BE2C (cell line): Measurements from ENCODE around the gene TICAM2.

Experiments used
- DNase-seq: peaks from one replicate; pipeline ENCODE4 v3.0.0-alpha.2; 2020
- H3K27me3 ChIP-seq: fragments of 250-450 bp; sonication (Bioruptor Pico); 2 replicates; pipeline ENCODE4 v1.5.1; 2020; ENCODE audit warnings: mild to moderate bottlenecking
- H3K36me3 ChIP-seq: fragments of 250-450 bp; sonication (Bioruptor Pico); 2 replicates; pipeline ENCODE4 v1.5.1; 2020; ENCODE audit warnings: mild to moderate bottlenecking
- H3K4me1 ChIP-seq: fragments of 250-450 bp; sonication (Bioruptor Pico); 2 replicates; pipeline ENCODE4 v1.5.1; 2020
- H3K4me3 ChIP-seq: 2 replicates; pipeline ENCODE4 v1.5.1; 2011; ENCODE audit warnings: low read depth, low read length
- H3K9me3 ChIP-seq: fragments of 250-450 bp; sonication (Bioruptor Pico); 2 replicates; pipeline ENCODE4 v1.5.1; 2020
- TF ChIP-seq, protein P1 (sequence below): IDR thresholded peaks from 2 replicates; pipeline ENCODE4 v1.5.1; 2012; ENCODE audit warnings: mild to moderate bottlenecking, low read depth, low read length

The TICAM2 gene

DNA sequence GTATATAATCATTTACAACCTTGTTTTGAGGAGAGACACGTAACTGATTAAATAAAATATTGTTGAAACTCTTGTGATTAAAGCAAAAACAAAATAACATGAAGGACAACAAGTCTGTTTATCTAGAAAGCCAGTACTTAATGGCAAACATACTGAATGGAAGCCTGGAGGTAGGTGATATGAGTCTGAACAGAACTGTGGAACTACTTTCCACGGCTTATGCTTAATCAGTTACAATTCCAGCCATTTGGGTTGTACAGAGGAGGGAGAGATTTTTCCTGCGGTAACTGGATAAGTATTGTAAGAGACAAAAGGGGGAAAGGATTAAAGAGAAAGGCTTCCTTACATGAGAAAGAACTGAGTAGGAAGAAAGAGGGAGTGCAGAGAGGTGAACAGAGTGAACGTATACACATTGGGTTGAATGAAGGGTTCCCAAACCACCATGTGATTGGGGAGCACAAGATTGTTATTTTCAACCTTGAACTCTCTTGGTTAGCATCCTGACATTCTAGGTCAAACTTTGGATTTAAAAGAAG lies 19.2 kb upstream of the TICAM2 start:
- no peak overlapping the region for H3K4me3 ChIP-seq
- H3K9me3 ChIP-seq = no peaks in the 10 kb centered on the region
- TF ChIP-seq, protein P1, sequence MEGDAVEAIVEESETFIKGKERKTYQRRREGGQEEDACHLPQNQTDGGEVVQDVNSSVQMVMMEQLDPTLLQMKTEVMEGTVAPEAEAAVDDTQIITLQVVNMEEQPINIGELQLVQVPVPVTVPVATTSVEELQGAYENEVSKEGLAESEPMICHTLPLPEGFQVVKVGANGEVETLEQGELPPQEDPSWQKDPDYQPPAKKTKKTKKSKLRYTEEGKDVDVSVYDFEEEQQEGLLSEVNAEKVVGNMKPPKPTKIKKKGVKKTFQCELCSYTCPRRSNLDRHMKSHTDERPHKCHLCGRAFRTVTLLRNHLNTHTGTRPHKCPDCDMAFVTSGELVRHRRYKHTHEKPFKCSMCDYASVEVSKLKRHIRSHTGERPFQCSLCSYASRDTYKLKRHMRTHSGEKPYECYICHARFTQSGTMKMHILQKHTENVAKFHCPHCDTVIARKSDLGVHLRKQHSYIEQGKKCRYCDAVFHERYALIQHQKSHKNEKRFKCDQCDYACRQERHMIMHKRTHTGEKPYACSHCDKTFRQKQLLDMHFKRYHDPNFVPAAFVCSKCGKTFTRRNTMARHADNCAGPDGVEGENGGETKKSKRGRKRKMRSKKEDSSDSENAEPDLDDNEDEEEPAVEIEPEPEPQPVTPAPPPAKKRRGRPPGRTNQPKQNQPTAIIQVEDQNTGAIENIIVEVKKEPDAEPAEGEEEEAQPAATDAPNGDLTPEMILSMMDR = no peak
- H3K36me3 ChIP-seq = peaks cover 40% of the 10 kb centered on the region
- no peaks in the 10 kb centered on the region for H3K4me1 ChIP-seq
- no peak for DNase-seq
- H3K27me3 ChIP-seq = no peaks in the 10 kb centered on the region

DNA sequence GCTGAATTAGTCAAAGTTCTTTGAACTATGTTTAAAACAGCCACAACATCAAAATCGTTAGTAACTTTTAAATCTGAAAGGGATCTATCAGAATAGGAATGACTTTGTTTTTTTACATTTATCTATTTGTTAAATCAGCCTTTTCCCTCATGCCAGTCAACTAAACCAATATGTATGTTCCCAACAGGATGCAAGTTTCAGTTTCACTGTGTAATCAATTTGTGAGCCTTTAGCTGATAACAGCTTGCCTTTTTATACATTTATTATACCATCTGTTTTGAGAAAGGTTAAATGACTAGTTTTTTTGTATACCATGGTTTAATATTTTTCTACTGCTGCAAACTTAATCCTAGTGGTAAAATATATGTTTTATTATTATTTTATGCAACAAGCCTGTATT lies 14.6 kb upstream of the TICAM2 start:
- Histone ChIP-seq H3K9me3 (no peaks in the 10 kb centered on the region), H3K36me3 (peaks cover 54% of the 10 kb centered on the region), H3K4me3 (no peak overlapping the region), H3K27me3 (no peaks in the 10 kb centered on the region), H3K4me1 (no peaks in the 10 kb centered on the region)
- no peak for DNase-seq
- TF ChIP-seq, protein P1 = no peak

DNA sequence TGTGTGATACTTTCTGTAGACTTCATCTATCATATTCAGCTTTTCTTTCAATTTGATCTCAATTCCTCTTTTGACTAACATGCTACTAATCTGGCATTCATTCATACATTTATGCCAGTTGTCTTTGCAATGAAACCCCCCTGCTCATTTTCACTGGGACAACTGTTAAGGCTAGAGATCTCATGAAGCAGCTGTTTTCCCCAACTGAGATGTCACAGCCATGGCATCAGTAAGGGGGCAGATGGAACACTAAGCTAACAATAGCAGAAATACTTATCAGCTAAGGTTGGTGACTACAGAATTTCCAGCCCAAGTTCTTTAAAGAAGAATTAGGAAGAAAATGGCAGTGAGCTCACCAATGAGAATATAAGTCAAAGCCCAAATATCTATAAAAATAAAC lies 14.2 kb upstream of the TICAM2 start:
- H3K4me1 ChIP-seq = no peaks in the 10 kb centered on the region
- no peak for DNase-seq
- H3K27me3 ChIP-seq = no peaks in the 10 kb centered on the region
- TF ChIP-seq, protein P1 = no peak
- peaks cover 54% of the 10 kb centered on the region for H3K36me3 ChIP-seq
- H3K9me3 ChIP-seq = no peaks in the 10 kb centered on the region
- no peak overlapping the region for H3K4me3 ChIP-seq

DNA sequence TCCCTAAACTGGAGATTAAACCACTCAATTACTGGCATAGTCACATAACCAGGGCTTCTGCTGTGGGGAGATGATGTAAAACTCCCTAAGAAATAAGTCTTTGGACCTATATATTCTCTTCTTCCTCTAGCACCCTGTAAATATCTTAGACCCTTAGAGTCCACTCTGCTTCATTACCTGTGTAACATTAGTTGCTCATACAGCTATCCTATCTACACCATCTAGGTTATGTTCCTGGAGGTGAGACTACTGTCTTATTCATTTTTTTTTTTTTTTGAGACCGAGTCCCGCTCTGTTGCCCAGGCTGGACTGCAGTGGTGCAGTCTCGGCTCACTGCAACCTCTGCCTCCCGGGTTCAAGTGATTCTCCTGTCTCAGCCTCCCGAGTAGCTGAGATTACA lies 9.6 kb upstream of the TICAM2 start:
- Histone ChIP-seq H3K36me3 (peaks cover 18% of the 10 kb centered on the region), H3K9me3 (no peaks in the 10 kb centered on the region), H3K4me1 (no peaks in the 10 kb centered on the region), H3K4me3 (no peak overlapping the region), H3K27me3 (no peaks in the 10 kb centered on the region)
- DNase-seq = no peak
- TF ChIP-seq, protein P1 = no peak

DNA sequence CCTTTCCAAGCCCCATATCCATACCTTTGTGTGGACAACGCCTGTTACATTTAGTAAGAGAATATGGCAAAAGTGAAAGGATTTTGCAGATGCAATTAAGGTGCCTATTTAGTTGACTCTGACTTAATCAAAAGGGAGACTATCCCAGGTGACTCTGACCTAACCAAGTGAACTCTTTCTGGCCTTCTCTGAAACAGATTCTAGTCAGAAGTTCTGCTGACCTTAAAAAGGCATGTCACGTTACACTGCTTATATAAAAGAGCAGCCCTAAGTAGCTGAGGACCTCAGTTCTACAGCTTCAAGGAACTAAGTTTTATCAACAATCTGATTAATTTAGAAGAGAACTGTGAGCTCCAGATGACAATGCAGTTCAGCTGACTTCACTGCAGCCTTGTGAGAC lies 5.7 kb upstream of the TICAM2 start:
- H3K36me3 ChIP-seq = peaks cover 3% of the 10 kb centered on the region

DNA sequence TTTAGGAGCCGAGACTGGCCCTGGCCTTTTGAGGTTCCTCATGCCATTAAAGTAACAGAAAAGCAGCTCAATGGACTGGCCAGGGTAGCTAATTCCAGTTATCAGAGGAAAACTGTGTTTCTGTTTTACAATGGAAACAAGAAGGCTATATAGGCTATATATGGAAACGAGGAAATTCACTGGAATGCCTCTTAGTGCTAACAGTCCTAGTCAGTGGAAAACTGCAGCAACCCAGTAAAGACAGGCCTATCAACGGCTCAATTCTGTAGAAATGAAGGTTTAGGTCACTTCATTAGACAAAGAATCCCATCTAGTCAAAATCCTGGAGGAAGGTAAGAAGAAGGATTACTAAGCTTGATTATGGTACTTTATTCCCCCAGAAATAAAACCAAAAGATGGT lies 3.2 kb upstream of the TICAM2 start:
- no peaks in the 10 kb centered on the region for H3K4me1 ChIP-seq
- H3K36me3 ChIP-seq = peaks cover 3% of the 10 kb centered on the region
- H3K27me3 ChIP-seq = no peaks in the 10 kb centered on the region
- no peak for DNase-seq
- H3K4me3 ChIP-seq = no peak overlapping the region
- TF ChIP-seq, protein P1 = no peak
- no peaks in the 10 kb centered on the region for H3K9me3 ChIP-seq

More for the DNA sequence above, 5.7 kb upstream of the TICAM2 start:
- Histone ChIP-seq H3K4me3 (no peak overlapping the region), H3K9me3 (no peaks in the 10 kb centered on the region), H3K4me1 (no peaks in the 10 kb centered on the region), H3K27me3 (no peaks in the 10 kb centered on the region)
- DNase-seq = no peak
- TF ChIP-seq, protein P1 = no peak
